C4-2B (cell line): ENCODE data around the gene ZDHHC24.

ENCODE experiments used
- H3K27ac ChIP-seq: fragments of 450-650 bp; 2 replicates; pipeline ENCODE4 v1.5.1; 2017
- CTCF ChIP-seq: fragments of 450-650 bp; conservative IDR thresholded peaks from 2 replicates; pipeline ENCODE4 v1.5.1; 2017; ENCODE audit warnings: mild to moderate bottlenecking
- ZFX ChIP-seq: fragments of 450-650 bp; IDR thresholded peaks from 2 replicates; pipeline ENCODE4 v1.6.1; 2017

The ZDHHC24 gene

GRCh38 chr11:66539870-66540213 lies 6.0 kb downstream of the ZDHHC24 start:
- no peak overlapping the region for H3K27ac ChIP-seq
- TF ChIP-seq CTCF (no peak), ZFX (no peak)

GRCh38 chr11:66539170-66539869 lies 6.5 kb downstream of the ZDHHC24 start:
- no peak overlapping the region for H3K27ac ChIP-seq
- TF ChIP-seq CTCF (no peak), ZFX (no peak)

GRCh38 chr11:66532784-66533183 lies 13.1 kb downstream of the ZDHHC24 start:
- no peak overlapping the region for H3K27ac ChIP-seq
- no peak for TF ChIP-seq CTCF
- no peak for TF ChIP-seq ZFX

- TF ChIP-seq ZFX (no peak), CTCF (no peak)
- no peak overlapping the region for H3K27ac ChIP-seq
These were observed 14.0 kb downstream of the ZDHHC24 start for GRCh38 chr11:66531841-66532240.

- TF ChIP-seq CTCF (no peak), ZFX (no peak)
- no peak overlapping the region for H3K27ac ChIP-seq
These were observed 14.7 kb downstream of the ZDHHC24 start for GRCh38 chr11:66530927-66531709.

- TF ChIP-seq ZFX (no peak), CTCF (no peak)
These were observed 16.2 kb downstream of the ZDHHC24 start for GRCh38 chr11:66529655-66530054.

GRCh38 chr11:66529069-66529468 lies 16.8 kb downstream of the ZDHHC24 start:
- TF ChIP-seq ZFX, result no peak
- TF ChIP-seq CTCF, result no peak
- H3K27ac ChIP-seq, result no peak overlapping the region

More at GRCh38 chr11:66529655-66530054, 16.2 kb downstream of the ZDHHC24 start:
- no peak overlapping the region for H3K27ac ChIP-seq
